Right lobe of liver (tissue), 4 donors: Measurements from ENCODE around the gene RGS7BP.

ENCODE experiments used
- POLR2A ChIP-seq: fragments of 450-650 bp; IDR thresholded peaks from one replicate; pipeline ENCODE4 v1.6.1; 2017; ENCODE audit warnings: antibody characterized with exemption, mild to moderate bottlenecking
- TF ChIP-seq, protein P1 (sequence below), 4 donors: fragments of 200-600 bp in 3 of 4; fragments of 450-650 bp in 1 of 4; IDR thresholded peaks; one replicate each; pipeline versions ENCODE4 v1.5.1 to v1.8.0; 2016 to 2022; ENCODE audit warnings: antibody characterized with exemption in 4 of 4, mild to moderate bottlenecking in 2 of 4
- donor health status: DM: no; HTN: no; CAD: no.
- donor health status: DM: no; HTN: no; CAD: no.
- donor health status: DM: no; HTN: yes; CAD: no.

DNA sequence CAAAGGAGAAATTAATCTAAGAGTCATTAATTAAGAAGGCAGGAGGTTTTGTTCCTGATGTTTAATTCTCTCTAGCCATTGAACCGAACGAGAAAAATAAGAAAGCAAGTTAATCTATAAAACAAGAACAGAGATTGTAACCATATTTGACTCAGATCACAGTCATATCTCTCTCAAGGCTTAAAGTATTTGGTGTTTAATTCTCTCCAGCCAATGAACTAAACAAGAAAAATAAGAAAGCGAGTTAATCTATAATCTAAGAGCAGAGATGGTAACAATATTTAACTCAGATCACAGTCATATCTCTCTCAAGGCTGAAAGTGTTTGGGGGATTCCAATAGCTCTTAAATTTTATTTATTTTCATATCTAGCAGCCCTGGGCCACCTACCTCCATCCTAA, 110.1 kb downstream of the RGS7BP start:
- TF ChIP-seq, protein P1, sequence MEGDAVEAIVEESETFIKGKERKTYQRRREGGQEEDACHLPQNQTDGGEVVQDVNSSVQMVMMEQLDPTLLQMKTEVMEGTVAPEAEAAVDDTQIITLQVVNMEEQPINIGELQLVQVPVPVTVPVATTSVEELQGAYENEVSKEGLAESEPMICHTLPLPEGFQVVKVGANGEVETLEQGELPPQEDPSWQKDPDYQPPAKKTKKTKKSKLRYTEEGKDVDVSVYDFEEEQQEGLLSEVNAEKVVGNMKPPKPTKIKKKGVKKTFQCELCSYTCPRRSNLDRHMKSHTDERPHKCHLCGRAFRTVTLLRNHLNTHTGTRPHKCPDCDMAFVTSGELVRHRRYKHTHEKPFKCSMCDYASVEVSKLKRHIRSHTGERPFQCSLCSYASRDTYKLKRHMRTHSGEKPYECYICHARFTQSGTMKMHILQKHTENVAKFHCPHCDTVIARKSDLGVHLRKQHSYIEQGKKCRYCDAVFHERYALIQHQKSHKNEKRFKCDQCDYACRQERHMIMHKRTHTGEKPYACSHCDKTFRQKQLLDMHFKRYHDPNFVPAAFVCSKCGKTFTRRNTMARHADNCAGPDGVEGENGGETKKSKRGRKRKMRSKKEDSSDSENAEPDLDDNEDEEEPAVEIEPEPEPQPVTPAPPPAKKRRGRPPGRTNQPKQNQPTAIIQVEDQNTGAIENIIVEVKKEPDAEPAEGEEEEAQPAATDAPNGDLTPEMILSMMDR (IDR thresholded peaks at IDR 0.05): no peak
- TF ChIP-seq POLR2A: no peak
